Fibroblast of peridontal ligament (primary cell): ENCODE results near the gene GRK1.
A peak's percentile ranks its signal among the peaks of the same experiment; 100 is the strongest.

ENCODE experiments used
- DNase-seq: peaks from one replicate; pipeline ENCODE4 v3.0.0-alpha.2; 2010; ENCODE audit errors: extremely low read depth

The GRK1 gene

DNA sequence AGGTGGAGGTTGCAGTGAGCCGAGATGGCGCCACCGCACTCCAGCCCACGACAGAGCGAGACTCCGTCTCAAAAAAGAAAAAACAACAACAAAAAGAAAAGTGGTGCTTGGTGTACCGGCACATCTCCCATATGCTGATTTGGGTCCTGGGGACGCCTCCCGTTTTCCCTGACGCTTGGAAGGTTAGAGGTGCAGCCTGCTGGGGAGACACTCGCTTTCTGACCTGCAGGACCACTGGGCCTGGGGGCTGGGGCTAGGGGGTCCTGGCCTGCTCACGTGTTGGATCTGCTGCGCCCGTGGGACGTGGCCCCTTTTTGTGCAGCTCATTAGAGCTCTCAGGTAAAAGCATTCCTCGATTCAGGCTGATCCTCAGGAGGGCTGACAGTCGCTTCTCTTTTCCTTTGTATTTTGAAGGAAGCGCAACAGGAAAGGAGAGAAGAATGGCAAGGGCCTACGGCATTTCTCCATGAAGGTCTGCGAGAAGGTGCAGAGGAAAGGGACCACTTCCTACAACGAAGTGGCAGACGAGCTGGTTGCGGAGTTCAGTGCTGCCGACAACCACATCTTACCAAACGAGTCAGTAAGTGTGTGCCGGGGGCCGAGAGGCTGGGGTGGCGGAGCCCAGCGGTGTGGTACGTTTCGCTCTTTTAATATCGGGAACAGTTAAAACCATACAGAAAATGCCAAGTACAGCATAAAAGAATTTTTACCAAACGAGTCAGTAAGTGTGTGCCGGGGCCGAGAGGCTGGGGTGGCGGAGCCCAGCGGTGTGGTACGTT is 34.1 kb upstream of the GRK1 start:
- DNase-seq: no peak

DNA sequence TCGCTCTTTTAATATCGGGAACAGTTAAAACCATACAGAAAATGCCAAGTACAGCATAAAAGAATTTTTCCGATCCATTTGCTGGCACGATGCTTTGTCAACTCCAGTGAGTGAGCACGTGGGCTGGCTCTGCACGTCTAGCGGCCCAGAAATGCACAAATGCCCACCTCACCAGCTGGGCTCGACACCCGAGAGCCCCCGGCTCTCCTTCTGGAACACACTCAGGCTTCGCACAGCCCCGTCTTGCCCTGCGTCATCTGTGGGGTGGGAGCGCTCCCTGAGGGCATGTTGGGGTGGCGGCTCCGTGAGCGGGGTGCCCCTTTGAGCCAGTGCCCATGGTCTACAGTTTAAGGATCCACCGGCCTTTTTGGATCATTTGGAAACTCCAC is 33.5 kb upstream of the GRK1 start:
- DNase-seq: no peak

DNA sequence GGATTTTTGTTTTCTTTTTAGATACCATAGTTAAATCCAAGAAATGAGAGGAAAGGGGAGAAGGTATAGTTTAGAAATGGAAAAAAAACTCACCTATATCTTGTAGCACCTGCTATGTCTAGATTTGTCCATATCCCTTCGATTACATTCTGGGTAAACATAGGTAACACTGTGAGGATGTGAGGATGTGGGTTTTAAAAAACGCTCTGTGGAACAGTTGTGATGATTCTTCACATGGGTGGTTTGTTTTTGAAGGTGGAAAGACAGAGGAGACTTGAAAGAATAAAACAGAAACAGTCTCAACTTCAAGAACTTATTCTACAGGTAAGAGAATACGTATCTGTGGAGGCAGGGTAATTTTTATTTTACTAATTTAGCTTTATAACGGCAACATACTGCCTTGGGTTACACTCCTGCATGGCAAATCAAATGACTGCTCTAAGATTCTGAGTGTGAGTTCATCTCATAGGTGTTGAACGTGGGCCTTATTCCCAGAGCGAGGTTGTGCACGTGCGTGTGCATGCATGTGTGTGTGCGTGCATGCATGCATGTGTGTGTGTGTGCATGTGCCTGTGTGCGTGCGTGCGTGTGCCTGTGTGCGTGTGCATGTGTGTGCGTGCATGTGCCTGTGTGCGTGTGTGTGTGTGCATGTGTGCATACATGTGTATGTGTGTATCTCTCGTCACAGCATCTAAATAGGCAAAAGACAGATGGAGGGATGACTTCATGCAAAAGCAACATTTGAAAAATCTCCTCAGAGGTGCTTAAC is 32.6 kb upstream of the GRK1 start:
- no peak for DNase-seq

DNA sequence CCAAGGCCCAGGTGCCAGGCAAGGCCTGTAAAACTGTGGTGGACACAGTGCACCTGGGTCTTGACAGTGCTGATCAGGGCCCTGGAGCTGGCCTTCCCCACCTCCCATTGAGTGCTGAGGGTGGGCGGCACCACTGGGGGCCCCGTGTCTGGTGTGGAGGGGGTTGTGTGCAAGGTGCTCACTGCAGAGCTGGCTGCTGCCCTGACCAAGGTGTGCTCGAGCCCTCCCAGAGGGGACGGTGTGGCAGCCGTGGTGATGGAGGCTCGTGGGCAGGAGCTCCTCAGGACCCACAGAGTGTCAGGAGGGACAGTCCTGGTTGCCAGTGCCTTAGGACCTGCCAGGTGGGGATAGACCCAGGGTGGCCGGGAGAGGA is 32.0 kb upstream of the GRK1 start:
- DNase-seq: no peak

DNA sequence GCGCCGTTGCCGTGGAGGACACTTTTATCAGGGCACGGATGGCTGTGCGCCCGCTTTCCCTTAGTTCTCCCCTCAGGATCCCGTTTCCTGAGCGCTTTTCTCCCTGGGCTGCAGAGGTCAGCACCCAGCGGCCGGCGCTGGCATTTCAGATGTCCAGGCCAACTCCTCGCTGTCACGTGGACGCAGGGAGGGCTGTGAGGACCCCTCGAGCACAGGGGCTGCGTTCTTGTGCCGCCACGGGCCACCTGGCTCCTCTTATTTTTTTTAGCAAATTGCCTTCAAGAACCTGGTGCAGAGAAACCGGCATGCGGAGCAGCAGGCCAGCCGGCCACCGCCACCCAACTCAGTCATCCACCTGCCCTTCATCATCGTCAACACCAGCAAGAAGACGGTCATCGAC is 31.3 kb upstream of the GRK1 start:
- no peak for DNase-seq

DNA sequence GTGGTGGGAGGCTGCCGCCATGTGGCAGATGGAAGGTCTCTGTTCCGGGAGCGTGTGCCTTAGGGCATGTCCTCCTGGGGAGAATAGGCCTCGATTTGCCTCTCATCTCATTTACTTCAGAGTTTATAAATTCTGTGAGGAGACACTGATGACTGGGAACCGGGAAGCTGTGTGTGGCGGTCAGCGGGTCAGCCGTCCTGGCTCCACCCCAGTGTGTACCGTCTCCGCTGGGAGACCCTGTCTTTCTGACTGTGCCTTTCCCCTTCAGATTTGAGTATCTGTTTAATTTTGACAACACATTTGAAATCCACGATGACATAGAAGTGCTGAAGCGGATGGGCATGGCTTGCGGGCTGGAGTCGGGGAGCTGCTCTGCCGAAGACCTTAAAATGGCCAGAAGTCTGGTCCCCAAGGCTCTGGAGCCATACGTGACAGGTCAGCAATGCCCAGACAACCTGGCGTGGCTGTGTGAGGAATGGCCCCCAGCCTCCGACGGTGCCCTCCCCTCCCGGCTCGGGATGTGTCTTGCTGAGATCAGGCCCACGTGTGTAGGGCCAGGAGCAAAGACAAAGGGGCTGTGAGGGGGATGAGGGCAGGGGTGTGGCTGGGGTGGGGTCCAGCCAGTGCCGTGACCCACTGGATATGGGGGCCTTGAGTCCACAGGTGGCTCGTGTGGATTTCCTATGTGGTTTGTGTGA is 30.6 kb upstream of the GRK1 start:
- DNase-seq: no peak

DNA sequence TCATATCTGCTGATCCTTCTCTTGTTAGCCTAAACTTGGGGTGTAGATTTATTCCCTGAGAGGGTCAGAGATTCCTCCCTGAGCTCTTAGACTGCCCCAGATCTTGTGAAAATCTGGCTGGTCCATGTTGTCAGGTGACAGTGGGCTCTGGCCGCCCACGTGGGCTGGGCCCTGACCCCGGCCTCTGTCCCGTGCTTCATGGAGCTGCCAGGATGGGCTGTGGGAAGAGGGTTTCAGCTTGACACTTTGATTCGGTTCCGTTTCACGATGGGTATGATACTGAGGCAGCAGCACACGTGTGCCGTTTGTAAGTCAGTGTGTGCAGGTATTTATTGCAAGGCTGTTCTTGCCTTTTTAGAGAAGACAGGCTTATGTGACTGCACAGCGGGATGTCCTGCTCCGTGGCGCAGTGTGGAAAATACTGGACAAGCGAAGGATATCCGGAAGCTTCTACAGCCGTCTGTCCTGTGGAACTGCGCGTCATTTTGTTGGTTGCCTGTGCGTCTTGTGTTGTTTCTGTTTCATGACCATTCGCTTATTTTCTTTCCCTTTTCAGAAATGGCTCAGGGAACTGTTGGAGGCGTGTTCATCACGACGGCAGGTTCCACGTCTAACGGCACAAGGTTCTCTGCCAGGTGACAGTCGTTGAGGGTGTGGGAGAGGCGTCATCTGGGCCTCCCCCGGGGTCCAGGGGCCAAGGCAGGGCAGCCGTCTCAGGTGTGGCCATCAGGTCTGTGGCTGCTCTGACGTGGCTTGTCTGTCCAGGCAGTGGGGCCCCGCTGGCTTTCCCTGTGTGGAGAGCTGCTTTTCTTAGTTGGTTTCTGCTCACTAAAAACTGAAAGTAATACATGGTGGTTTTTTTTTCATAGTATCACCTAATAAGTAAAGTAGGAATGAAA is 29.5 kb upstream of the GRK1 start:
- no peak for DNase-seq

DNA sequence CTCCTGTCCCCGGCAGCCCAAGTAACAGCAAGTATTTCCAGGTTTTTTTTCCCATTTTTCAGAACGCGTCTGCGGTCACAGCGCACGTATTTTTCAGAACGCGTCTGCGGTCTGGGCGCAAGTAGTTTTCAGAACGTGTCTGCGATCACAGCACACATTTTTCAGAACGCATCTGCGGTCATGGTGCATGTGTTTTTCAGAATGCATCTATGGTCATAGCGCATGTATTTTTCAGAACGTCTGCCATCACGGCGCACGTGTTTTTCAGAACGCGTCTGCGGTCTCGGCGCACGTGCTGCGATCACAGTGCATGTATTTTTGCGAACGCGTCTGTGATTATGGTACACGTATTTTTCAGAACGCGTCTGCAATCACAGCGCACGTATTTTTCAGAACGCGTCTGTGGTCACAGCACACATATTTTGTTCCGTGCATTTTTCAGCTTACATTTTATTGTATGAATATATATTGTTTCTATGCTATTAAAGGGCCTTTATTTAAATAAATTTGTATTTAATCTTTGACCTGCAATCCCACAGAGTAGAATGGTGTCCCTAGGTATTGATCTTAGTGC is 28.8 kb upstream of the GRK1 start:
- DNase-seq: no peak

DNA sequence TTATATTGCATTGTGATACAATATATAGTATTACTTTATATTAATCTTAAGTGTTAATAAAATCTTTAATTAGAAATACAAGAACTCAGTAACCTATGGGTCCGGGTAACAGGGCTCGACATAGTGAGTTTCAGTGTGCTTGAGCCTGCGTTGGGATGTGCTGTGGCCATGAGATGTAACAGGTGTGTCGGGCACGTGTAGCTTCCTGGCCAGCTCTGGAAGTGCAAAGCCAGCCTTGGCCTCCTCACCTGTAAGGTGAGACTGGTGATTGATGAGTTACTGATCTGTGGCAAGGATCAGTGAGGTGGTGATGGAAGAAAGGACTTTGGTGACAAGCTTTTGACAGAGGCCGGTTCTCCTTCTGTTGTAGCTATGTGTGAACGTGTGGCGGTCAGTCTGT is 28.2 kb upstream of the GRK1 start:
- DNase-seq: no peak

DNA sequence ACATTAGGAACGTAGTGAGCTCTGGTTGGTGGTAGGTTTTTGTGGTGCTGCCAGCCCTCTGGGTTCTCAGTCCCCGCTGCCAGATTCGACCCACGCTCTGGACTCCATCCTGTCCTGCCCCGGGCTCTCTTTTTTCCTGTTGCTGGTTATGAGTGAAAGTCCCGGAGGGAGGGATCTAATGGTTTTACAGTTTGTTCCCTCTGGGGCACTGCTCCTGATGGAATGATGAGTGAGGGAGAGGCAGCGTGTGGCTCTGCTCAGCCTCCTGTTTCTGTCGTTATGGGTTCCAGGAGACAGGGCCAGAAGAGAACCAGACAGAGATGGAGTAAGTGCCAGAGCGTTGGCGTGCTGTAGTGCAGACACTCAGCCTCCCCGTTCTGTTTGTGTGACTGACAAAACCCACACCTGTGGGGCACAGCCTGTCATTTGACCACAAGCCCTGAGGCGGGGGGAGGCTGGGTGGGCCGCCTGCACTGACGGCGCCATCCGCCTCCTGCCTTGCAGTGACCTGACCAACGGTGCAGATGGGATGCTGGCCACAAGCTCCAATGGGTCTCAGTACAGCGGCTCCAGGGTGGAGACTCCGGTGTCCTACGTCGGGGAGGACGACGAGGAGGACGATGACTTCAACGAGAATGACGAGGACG is 27.3 kb upstream of the GRK1 start:
- DNase-seq: no peak

DNA sequence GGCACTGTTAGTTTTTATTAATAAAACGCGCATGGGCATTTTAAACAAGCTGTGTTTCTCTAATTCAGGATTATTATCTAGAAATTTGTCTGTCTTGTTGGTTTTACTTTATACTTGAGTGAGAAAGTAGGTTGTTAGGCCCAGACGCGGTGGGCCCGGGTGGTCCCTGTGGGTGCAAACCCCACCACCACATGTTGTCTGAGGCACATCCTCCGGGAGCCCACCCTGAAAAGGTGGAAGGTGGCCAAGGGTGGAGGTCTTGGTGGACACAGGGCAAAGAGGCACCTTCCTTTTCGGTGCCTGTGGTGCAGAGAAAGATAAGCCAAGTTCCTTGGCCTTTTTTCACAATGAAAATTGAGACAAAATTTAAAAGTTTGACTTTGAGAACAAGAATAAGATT is 25.6 kb upstream of the GRK1 start:
- no peak for DNase-seq

DNA sequence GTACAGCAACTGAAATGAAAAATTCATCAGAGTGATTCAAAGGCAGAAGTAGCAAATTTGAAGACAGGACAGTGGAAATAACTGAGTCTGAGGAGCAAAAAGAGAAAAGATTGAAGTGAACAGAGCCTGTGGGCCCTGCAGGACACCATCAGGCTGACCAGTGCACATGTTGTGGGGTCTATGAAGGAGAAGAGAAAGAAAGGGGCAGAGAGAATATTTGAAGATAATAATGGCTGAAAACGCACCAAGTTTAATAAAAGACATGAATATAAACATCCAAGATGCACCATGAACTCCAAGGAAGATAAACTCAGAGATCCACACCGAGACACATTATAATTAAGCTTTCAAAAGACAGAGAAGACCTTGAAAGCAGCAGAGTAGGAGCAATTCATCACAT is 24.5 kb upstream of the GRK1 start:
- DNase-seq: no peak

DNA sequence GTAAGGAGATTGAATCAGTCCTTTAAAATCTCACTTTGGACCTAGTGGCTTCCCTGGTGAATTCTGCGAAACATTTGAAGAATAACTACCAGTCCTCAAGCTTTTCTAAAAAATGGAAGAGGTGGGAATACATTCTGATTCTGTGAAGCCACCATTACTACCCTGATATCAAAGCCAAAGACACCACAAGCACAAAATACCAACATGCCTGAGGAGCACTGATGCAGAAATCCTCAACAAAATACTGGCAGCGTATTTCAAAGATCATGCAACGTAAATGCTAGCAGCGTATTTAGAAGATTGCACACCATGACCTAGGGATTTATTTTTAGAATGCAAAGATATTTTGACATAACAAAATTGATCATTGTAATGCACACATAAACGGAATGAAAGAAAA is 23.4 kb upstream of the GRK1 start:
- no peak for DNase-seq

DNA sequence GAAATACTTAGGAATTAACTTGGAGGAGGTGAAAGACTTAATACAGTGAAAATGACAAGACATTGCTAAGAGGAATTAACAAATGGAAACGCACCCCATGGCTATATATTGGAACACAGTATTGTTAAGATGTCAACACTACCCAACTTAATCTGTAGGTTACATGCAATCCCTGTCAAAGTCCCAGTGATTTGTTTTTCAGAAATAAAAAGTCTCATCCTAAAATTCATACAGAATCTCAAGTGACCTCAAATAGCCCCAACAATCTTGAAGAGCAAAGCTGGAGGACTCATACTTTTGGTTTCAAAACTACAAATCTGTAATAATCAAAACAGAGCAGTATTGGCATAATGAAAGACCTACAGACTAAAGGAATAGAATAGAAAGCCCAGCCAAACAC is 22.2 kb upstream of the GRK1 start:
- DNase-seq: no peak

DNA sequence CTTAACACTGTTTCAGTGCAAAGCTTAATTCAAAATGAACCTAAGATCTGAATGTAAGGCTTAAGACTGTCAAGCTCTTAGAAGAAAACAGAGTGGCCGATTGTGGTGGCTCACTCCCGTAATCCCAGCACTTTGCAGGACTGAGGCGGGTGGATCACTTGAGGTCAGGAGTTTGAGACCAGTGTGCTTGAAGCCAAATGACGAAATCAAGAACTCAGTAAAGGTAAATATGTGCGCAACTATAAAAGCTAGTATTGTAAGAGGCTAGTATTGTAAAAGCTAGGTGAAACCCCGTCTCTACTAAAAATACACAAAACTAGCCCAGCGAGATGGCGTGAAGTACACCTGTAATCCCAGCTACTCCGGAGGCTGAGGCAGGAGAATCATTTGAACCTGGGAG is 21.7 kb upstream of the GRK1 start:
- no peak for DNase-seq

DNA sequence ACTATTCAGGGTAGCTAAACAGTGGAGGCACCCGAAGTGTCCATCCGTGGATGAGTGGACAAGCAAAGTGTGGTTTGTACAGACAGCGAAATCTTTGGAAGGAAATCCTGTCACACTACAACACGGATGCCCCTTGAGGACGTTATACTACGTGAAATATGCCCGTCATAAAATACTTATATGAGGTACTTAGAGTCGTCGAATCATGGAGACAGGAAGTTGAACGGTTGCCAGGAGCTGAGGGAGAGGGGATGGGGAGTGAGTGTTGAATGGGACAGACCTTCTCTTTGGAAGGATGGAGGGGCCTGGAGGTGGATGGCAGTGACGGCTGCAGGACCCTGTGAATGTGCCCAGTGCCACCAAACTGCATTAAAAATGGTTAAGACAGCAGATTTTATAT is 20.6 kb upstream of the GRK1 start:
- DNase-seq: no peak

DNA sequence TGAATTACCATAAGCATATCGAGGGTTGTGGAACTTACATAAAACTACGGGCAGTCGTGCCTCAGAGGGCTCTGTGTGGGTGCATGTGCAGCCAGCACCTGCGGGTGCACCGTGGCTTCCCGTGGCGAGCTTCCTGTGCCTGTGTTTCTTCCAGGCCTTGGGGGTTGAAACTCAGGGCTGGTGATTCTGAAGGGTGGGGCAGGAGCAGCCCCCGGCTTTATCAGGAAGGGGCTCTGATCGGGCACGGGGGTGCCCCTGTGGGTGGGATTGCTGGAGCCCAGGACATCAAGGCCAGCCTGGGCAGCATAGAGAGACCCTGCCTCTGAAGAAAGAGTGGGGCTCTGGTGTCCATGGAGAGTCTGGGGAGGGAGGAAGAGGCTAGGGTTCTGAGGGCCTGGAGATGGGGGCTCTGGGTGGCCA is 20.1 kb upstream of the GRK1 start:
- no peak for DNase-seq

DNA sequence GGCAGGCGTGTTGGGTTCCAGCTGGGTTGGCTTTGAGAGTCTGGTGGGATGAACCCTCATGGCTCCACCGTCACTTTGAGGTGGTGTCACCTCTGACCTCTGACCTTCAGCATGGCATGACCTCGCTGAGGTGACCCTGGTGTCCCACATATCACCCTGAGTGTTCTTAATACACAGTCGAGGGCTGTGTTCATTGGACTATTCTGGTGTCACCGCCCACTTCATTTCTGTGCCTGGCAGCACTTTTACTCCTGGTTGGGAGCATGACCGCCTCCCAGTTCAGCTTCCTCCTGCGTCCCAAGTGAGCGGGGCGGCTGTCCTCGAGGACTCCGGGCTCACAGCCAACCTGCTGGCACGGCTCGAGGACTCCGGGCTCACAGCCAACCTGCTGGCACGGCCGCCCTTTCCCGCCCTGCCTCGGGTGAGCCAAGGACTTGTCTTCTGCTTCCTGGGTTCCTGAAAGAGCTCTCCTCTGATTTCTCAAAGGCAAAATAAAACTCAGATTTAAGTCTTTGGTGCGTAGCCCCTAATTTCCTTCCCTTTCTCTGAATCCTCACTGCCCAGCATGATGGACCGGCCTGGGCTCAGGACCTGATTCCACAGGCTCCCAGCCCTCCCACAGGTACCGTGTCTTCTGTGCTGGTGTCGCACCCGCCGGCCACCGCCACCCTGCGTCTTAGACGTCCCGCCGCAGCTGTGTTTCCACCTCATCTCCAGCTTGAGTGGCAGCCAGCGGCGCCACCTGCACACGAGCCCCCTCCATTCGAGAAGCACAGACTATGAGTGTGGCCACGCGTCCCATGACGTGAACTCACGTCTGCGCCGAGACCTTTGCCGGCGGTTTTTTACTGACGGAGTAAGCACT is 19.4 kb upstream of the GRK1 start:
- peak; percentile 27 for DNase-seq

DNA sequence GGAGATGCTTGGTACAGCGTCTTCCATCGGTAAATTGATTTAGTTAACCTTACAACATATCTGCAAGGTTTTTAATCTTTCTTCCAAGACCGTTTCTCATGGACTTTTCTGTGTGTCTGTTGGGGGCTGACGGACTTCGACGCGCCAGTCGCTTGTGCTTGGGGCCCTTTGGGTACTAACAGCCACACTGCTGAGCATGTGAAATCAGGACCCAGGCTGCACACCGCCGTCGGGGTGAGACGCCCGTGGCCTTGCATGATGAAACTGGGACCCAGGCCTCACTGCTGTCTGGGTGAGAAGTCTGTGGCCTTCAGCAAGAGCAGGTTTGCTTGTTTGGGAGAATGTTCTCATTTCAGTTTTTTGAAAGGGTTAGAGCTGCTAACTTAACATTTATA is 18.8 kb upstream of the GRK1 start:
- DNase-seq: no peak

DNA sequence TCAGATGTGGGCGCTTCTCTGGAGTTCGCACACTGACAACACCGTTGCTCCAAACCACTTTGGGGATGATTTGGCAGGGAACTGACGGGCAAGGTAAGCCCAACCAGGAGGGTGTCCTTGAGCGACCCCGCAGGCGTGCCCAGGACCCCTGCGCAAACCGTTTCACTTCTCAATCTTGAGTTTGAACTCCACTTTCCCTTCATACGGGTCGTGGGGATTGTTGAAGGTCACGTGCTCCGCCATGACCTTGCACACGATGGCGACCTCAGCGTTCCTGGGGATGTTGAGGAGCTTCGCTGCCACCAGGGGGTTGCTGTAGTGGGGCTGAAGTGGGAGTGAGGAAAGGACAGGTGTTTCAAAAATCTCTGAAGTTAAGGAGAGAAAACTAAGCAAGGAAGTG is 17.8 kb upstream of the GRK1 start:
- no peak for DNase-seq
